Spleen (tissue), 7 donors: Measurements from ENCODE around the gene NKX2-1.

Experiments
- POLR2AphosphoS5 ChIP-seq, 3 donors: sonication (generic); formaldehyde crosslinking; IDR thresholded peaks; one replicate each; pipeline ENCODE4 v1.5.1; 2017; ENCODE audit warnings: antibody characterized with exemption in 3 of 3
- TF ChIP-seq, protein P1 (sequence below), 11 experiments: fragments of 200-600 bp in 7 of 11; fragments of 450-650 bp in 4 of 11; sonication (generic) in 4 of 11; IDR thresholded peaks in 8 of 11; conservative IDR thresholded peaks in 3 of 11; 1 replicate in 7 of 11; 2 replicates in 4 of 11; pipeline versions ENCODE4 v1.4.0 to v1.8.0; 2016 to 2021; ENCODE audit warnings: antibody characterized with exemption in 11 of 11, inconsistent platforms in 4 of 11, mild to moderate bottlenecking in 1 of 11
- donor health status: DM: no; HTN: no; CAD: no; lungs with moderate emphysema.
- donor health status: DM: no; HTN: no; CAD: no.
- donor health status: DM: no; HTN: no; CAD: no.

DNA sequence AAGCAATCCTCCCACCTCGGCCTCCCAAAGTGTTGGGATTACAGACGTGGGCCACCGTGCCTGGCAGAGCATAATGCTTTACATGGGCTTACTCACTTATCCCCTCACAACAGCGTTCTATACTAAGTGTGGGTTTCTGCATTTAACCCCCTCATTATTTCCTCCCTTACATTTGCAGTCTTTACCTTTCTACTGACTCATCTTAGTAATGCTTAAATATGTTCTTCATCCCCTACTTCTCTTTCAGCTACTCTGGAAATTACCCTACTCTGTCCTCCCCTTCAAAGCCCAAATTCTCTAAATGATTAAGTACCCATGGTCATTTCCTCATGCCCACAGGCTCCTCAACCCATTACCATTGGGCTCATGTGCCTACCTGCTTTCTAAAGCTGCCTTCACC is 40.7 kb downstream of the NKX2-1 start:
- TF ChIP-seq, protein P1, sequence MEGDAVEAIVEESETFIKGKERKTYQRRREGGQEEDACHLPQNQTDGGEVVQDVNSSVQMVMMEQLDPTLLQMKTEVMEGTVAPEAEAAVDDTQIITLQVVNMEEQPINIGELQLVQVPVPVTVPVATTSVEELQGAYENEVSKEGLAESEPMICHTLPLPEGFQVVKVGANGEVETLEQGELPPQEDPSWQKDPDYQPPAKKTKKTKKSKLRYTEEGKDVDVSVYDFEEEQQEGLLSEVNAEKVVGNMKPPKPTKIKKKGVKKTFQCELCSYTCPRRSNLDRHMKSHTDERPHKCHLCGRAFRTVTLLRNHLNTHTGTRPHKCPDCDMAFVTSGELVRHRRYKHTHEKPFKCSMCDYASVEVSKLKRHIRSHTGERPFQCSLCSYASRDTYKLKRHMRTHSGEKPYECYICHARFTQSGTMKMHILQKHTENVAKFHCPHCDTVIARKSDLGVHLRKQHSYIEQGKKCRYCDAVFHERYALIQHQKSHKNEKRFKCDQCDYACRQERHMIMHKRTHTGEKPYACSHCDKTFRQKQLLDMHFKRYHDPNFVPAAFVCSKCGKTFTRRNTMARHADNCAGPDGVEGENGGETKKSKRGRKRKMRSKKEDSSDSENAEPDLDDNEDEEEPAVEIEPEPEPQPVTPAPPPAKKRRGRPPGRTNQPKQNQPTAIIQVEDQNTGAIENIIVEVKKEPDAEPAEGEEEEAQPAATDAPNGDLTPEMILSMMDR (IDR thresholded peaks at IDR 0.05 in 8 of 11, conservative IDR thresholded peaks at IDR 0.05 in 3 of 11) = no peak
- TF ChIP-seq POLR2AphosphoS5 (IDR thresholded peaks at IDR 0.05) = no peak
